Ovary (tissue), 3 donors: ENCODE results near the gene CCND3.

Source experiments
- POLR2A ChIP-seq: fragments of 450-650 bp; IDR thresholded peaks from one replicate; pipeline ENCODE4 v1.6.1; 2017; ENCODE audit warnings: antibody characterized with exemption, mild to moderate bottlenecking, moderate library complexity
- TF ChIP-seq, protein P1 (sequence below), 3 donors: fragments of 450-650 bp in 2 of 3; fragments of 200-600 bp in 1 of 3; IDR thresholded peaks; one replicate each; pipeline versions ENCODE4 v1.5.1 to v1.8.0; 2016 to 2022; ENCODE audit warnings: antibody characterized with exemption in 3 of 3, mild to moderate bottlenecking in 1 of 3
- donor health status: DM: no; HTN: no; CAD: no.

DNA sequence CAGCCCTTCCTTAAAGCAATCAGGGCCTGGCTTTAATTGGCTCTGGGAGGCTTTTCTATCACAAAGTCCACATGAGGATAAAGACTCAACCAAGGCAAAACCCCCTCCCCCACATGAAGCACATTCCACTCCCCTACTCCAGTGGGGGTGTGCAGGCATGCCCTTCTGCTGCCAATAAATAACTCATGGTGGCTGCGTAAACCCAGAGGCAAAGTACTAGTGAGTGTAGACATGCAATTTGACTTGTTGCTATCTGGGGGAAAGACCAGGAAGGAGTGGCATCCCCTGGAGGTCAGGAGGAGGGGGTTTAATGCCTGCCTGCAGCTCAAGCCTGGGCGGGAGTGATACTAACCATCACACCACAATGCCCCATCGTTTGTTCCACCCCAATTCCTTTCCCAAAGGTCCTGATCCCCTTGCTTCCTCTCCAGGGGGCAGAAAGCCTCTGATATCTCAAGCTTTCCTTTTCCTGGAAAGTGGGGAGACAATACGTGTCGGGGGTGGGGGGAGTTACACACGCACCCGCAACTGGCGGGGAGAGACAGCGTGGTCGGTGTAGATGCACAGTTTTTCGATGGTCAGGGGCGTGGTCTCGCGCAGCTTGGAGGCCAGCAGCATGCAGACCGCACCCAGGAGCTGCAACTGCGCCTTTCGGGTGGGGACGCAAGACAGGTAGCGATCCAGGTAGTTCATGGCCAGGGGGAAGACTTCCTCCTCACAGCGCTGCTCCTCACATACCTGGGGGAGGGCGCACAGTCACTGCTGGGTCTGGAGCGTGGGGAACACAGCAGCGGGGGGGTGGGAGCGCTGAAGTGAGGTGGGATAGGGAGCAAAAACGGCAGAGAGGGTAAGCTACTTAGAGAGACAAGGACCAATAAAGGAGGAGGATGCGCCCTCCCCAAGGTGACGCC lies 1.5 kb downstream of the CCND3 start:
- no peak for TF ChIP-seq POLR2A
- TF ChIP-seq, protein P1, sequence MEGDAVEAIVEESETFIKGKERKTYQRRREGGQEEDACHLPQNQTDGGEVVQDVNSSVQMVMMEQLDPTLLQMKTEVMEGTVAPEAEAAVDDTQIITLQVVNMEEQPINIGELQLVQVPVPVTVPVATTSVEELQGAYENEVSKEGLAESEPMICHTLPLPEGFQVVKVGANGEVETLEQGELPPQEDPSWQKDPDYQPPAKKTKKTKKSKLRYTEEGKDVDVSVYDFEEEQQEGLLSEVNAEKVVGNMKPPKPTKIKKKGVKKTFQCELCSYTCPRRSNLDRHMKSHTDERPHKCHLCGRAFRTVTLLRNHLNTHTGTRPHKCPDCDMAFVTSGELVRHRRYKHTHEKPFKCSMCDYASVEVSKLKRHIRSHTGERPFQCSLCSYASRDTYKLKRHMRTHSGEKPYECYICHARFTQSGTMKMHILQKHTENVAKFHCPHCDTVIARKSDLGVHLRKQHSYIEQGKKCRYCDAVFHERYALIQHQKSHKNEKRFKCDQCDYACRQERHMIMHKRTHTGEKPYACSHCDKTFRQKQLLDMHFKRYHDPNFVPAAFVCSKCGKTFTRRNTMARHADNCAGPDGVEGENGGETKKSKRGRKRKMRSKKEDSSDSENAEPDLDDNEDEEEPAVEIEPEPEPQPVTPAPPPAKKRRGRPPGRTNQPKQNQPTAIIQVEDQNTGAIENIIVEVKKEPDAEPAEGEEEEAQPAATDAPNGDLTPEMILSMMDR (IDR thresholded peaks at IDR 0.05): no peak
